ENCODE measurements around the gene ATG14.

DNA sequence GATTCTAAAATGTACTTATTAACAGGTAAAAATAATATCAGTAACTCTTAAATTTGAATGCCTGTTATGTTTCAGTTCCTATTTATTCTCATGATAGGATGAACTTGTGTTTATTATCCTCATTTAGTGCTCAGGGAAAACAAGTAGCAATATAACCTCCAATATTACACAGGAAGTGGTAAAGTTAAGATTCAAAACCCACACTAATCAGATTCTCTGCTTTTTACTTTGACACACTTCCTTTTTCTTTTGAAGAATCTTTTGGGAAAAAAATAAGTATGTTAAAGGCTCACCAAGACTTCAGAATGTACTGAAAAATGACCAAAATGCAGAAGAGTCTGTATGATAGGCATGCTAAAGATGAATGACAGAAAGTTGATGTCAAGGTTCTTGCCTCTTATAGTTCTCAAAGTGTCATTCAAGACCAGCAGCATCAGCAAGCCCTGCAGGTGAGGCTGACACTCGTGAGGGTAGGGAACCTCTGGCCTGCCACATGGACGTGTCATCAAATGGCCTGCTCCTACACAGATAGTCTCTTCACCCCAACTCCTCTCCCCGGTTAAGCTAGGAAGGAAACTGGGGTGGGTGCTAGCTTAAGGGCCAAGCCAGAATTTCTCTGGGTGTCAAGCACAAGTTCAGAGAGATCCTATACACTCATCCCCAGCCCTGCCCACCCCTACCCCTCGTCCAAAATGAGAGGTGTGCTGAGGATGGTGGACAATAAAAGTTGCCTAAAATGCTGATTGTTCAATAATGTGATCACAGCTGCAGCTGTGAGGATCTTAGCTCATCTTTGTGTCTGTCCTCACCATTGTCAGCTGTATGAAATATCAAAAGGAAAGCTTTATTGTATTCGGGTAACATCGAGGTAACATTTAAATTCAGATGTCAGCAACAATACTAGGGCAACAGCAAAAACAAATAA, 22.5 kb upstream of the ATG14 start:
- TF ChIP-seq ZNF670 (tag by site-specific recombination; IDR thresholded peaks at IDR 0.05; ENCODE audit: low read depth), result no peak
- no peak for TF ChIP-seq ZNF132 (tag by site-specific recombination; IDR thresholded peaks at IDR 0.05; ENCODE audit: borderline replicate concordance)
- TF ChIP-seq CTCF (tag by site-specific recombination; IDR thresholded peaks at IDR 0.05), result no peak
- no peak for TF ChIP-seq YY1 (tag by site-specific recombination; IDR thresholded peaks at IDR 0.05)
- no peak for TF ChIP-seq ZNF785 (tag by site-specific recombination; IDR thresholded peaks at IDR 0.05)
- no peak for TF ChIP-seq RBAK (tag by site-specific recombination; IDR thresholded peaks at IDR 0.05)
- no peak for TF ChIP-seq OVOL3 (tag by site-specific recombination; IDR thresholded peaks at IDR 0.05)
- no peak for TF ChIP-seq ZNF580 (tag by site-specific recombination; IDR thresholded peaks at IDR 0.05)
- TF ChIP-seq, protein P1, sequence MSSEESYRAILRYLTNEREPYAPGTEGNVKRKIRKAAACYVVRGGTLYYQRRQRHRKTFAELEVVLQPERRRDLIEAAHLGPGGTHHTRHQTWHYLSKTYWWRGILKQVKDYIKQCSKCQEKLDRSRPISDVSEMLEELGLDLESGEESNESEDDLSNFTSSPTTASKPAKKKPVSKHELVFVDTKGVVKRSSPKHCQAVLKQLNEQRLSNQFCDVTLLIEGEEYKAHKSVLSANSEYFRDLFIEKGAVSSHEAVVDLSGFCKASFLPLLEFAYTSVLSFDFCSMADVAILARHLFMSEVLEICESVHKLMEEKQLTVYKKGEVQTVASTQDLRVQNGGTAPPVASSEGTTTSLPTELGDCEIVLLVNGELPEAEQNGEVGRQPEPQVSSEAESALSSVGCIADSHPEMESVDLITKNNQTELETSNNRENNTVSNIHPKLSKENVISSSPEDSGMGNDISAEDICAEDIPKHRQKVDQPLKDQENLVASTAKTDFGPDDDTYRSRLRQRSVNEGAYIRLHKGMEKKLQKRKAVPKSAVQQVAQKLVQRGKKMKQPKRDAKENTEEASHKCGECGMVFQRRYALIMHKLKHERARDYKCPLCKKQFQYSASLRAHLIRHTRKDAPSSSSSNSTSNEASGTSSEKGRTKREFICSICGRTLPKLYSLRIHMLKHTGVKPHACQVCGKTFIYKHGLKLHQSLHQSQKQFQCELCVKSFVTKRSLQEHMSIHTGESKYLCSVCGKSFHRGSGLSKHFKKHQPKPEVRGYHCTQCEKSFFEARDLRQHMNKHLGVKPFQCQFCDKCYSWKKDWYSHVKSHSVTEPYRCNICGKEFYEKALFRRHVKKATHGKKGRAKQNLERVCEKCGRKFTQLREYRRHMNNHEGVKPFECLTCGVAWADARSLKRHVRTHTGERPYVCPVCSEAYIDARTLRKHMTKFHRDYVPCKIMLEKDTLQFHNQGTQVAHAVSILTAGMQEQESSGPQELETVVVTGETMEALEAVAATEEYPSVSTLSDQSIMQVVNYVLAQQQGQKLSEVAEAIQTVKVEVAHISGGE (tag by site-specific recombination; conservative IDR thresholded peaks at IDR 0.05; ENCODE audit: low read depth), result no peak
- no peak for TF ChIP-seq PRDM1 (tag by site-specific recombination; IDR thresholded peaks at IDR 0.05)
- no peak for TF ChIP-seq ZNF501 (tag by site-specific recombination; IDR thresholded peaks at IDR 0.05)
- no peak for TF ChIP-seq ZNF692 (tag by site-specific recombination; IDR thresholded peaks at IDR 0.05)
- TF ChIP-seq GFI1B (tag by site-specific recombination; IDR thresholded peaks at IDR 0.05), result no peak
